AG04449 (cell line): ENCODE measurements around the gene RAPGEF2.

Experiments
- CTCF ChIA-PET: fragments of 350-600 bp; formaldehyde crosslinking; extraction: SDS; loops from one replicate; lab custom pipeline; 2021; ENCODE audit warnings: antibody characterized with exemption; lab: Yijun Ruan, JAX
- POLR2A ChIA-PET: fragments of 400-600, 350-600 bp; formaldehyde crosslinking; extraction: SDS; loops from one replicate; lab custom pipeline; 2020; ENCODE audit warnings: antibody characterized with exemption, inconsistent platforms; lab: Yijun Ruan, JAX
- DNase-seq: peaks from one replicate; pipeline ENCODE4 v3.0.0-alpha.2; 2010; ENCODE audit warnings: low read depth, low spot score
- H3K4me3 ChIP-seq: 2 replicates; pipeline ENCODE4 v1.5.1; 2011; ENCODE audit warnings: low read depth, mild to moderate bottlenecking, control low read depth, low read length
- CTCF ChIP-seq: IDR thresholded peaks from one replicate; pipeline ENCODE4 v1.5.1; 2011; ENCODE audit warnings: mild to moderate bottlenecking, moderate library complexity, low read length, control low read depth, inconsistent platforms; ENCODE audit not compliant: insufficient read depth; ENCODE audit errors: missing control alignments

Gene RAPGEF2

GRCh38 chr4:159146488-159146887, 43.6 kb downstream of the RAPGEF2 start:
- POLR2A ChIA-PET: no interaction called here
- CTCF ChIA-PET: interaction anchor here (1.2 to 1.5 kb wide), 2 partner anchors 14 to 17 kb away, joined by 3 read pairs; no protein-coding TSS in a partner anchor
- no peak overlapping the region for H3K4me3 ChIP-seq
- DNase-seq: no peak
- TF ChIP-seq CTCF: no peak

- ChIA-PET POLR2A (no interaction called here), CTCF (no interaction called here)
- no peak for TF ChIP-seq CTCF
- DNase-seq: no peak
- no peak overlapping the region for H3K4me3 ChIP-seq
Observed at GRCh38 chr4:159148441-159148840, 45.6 kb downstream of the RAPGEF2 start.

GRCh38 chr4:159149666-159150065, 46.8 kb downstream of the RAPGEF2 start:
- CTCF ChIA-PET: no interaction called here

GRCh38 chr4:159150396-159150795, 47.5 kb downstream of the RAPGEF2 start:
- TF ChIP-seq CTCF: no peak
- no peak for DNase-seq
- no peak overlapping the region for H3K4me3 ChIP-seq
- CTCF ChIA-PET: no interaction called here
- POLR2A ChIA-PET: no interaction called here

More at GRCh38 chr4:159149666-159150065, 46.8 kb downstream of the RAPGEF2 start:
- POLR2A ChIA-PET: no interaction called here
- no peak for DNase-seq
- no peak for TF ChIP-seq CTCF
- H3K4me3 ChIP-seq: no peak overlapping the region

- ChIA-PET CTCF (interaction anchor here (0.7 kb wide), 1 partner anchor 301 kb away, joined by 3 read pairs; no protein-coding TSS in a partner anchor), POLR2A (no interaction called here)
- no peak overlapping the region for H3K4me3 ChIP-seq
- TF ChIP-seq CTCF: no peak
- DNase-seq: no peak
Observed at GRCh38 chr4:159150821-159151390, 48.0 kb downstream of the RAPGEF2 start.

- ChIA-PET POLR2A (no interaction called here), CTCF (interaction anchor here (0.7 kb wide), 1 partner anchor 302 kb away, joined by 3 read pairs; no protein-coding TSS in a partner anchor)
- TF ChIP-seq CTCF: no peak
- H3K4me3 ChIP-seq: no peak overlapping the region
- no peak for DNase-seq
Observed at GRCh38 chr4:159151689-159152088, 48.8 kb downstream of the RAPGEF2 start.
